Hepatocyte (in vitro differentiated cells): ENCODE results near the gene CLIP1.

Experiments
- CTCF ChIP-seq: fragments of 200-600 bp; sonication (generic); IDR thresholded peaks from 2 replicates; pipeline ENCODE4 v1.5.1; 2016; ENCODE audit warnings: antibody characterized with exemption, mild to moderate bottlenecking; ENCODE audit not compliant: poor library complexity
- EZH2phosphoT487 ChIP-seq: fragments of 200-600 bp; sonication (generic); IDR thresholded peaks from one replicate; pipeline ENCODE4 v1.6.1; 2018; ENCODE audit warnings: antibody characterized with exemption, mild to moderate bottlenecking, low read depth, moderate library complexity; ENCODE audit not compliant: unreplicated experiment, severe bottlenecking

GRCh38 chr12:122275459-122275858, 147.0 kb downstream of the CLIP1 start:
- TF ChIP-seq CTCF (no peak), EZH2phosphoT487 (no peak)
